HL-60/S4 treated with retinoic acid at 250 ng/mL for 4 days and 3 days (cell line): ENCODE measurements around the gene TRMT10B.

Experiments
- in situ Hi-C: fragments of 300-500 bp; cut with MboI; formaldehyde crosslinking; loops from 2 replicates; pipeline ENCODE4 v1.7.0; 2022; ENCODE audit warnings: low sequenced_read_pairs

The TRMT10B gene

DNA sequence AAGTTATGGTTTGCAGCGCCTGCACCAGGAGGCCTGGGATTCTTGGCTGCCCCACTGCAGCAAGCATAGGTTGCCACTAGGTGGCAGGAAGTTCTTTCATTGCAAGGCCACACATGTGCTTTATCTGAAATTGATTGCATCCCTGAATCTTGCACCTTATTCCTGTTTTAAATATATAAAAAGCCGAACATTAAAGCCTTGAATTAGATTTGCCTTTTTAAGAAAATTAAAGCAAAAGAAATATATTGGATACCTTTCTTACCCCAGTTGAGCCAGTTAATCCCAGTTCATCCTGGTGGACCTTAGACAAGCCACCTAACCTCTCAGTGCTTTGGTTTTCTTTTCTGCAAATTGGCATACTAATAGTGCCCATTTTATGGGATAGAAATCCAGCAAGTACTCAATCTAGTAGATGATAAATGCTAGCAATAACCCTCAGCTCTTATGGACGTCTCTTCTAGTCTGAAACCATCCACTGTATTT, 6.3 kb upstream of the TRMT10B start:
- in situ Hi-C loops: loop anchor here (25.0 kb wide), 1 partner anchor 615 kb away; no protein-coding TSS in a partner anchor

GRCh38 chr9:37749129-37749528, 4.5 kb upstream of the TRMT10B start:
- in situ Hi-C loops: loop anchor here (25.0 kb wide), 1 partner anchor 613 kb away; no protein-coding TSS in a partner anchor

DNA sequence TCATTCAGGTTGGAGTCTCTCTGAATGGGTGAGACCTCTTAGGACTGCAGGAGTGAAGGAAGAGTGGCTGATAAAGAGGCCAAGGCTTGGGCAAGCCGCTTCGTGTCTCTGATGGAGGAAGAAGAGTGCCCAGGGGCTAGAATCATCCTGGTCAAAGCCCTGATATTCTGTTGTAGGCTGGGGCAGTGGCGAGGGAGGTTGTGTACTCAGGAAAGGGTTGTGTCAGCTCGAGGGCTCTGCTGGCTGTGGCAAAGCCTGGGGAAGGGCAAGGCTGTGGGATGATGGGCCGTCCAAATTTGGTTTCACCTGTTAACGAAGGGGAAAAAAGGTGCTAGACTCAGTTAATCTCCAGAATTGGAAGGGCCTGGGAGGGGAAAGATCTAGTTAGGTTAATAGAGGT, 2.4 kb upstream of the TRMT10B start:
- in situ Hi-C loops: loop anchor here (25.0 kb wide), 1 partner anchor 264 kb away; the partner anchor contains the start of gene POLR1E

- in situ Hi-C loops: loop anchor here (25.0 kb wide), 1 partner anchor 264 kb away; the partner anchor contains the start of gene POLR1E
Measured at GRCh38 chr9:37751704-37752103, 1.9 kb upstream of the TRMT10B start.

- in situ Hi-C loops: loop anchor here (25.0 kb wide), 1 partner anchor 265 kb away; the partner anchor contains the start of gene POLR1E
Measured at GRCh38 chr9:37752112-37752511, 1.5 kb upstream of the TRMT10B start.

DNA sequence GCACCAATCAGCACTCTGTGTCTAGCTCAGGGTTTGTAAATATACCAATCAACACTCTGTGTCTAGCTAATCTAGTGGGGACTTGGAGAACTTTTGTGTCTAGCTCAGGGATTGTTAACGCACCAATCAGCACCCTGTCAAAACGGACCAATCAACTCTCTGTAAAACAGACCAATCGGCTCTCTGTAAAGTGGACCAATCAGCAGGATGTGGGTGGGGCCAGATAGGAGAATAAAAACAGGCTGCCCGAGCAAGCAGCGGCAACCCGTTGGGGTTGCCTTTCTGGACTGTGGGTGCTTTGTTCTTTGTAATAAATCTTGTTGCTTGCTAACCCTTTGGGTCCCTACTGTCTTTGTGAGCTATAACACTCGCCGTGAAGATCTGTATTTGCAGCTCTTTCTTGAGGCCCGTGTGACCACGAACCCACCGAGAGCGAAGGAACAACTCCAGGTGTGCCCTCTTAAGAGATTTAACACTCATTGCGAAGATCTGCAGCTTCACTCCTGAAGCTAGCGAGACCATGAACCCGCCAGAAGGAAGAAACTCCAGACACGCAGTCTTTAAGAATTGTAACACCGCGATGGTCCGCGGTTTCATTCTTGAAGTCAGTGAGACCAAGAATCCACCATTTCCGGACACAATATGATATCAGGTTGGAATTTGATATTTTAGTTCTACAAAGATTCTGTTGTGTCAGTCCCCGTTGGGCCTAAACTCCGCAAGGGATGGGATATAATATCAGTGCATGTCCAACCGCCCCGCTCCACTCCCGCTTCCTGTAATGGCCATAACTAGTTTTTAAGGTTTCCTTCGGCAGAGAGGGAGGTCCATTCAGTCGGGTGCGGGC, 740 bp upstream of the TRMT10B start:
- in situ Hi-C loops: loop anchor here (25.0 kb wide), 1 partner anchor 266 kb away; the partner anchor contains the start of gene POLR1E

DNA sequence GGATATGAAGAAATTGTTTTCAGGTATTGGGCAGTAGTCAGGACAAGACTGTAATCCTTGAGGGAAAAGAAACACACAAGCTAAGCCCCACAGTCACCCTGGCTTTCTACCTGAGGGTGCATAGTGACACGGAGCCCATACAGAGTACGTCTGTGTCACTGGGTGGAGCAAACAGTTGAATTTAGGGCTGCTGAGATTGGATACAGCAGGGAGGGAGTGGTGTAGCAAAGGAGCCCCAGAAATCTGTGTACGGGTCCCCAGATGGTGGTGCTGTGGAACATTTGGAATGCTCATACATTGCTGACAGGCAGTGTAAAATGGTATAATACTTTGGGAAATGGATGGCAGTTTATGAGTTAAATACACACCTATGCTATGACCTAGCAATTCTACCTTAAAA, 5.1 kb downstream of the TRMT10B start:
- in situ Hi-C loops: loop anchor here (25.0 kb wide), 1 partner anchor 271 kb away; the partner anchor contains the start of gene POLR1E

DNA sequence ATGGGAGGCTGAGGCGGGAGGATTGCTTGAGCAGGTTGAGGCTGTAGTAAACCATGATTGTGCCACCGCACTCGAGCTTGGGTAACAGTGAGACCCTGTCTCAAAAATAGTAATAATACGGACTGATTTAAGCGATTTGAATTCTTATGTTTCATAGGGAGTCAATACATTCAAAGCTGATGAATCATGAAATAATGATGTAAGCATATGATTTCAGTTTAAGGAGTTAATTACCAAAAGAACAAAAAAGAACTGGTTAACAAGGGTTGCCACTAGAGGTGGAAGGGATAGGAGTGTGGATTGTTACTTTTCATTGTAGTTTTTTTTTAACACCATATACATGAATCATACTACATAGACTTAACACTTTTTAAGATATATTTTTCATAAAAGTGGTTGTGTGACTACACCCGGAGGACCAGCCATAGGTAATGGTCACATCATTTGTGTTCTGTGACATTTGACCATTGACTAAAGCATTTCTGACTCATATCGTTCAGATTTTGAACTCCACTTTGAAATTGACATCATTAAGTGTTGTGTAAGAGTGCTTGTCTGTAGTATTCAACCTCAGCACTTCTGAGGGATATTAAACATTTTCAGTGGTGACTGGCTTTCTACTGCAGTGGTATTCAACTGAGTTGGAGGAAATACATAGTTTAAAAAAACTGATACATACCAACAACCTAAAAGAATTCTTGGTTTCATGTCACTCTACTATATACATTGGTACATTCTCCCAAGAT, 7.0 kb downstream of the TRMT10B start:
- in situ Hi-C loops: loop anchor here (25.0 kb wide), 1 partner anchor 273 kb away; the partner anchor contains the start of gene POLR1E

- in situ Hi-C loops: loop anchor here (25.0 kb wide), 1 partner anchor 274 kb away; the partner anchor contains the start of gene POLR1E
Measured at GRCh38 chr9:37761511-37761910, 7.9 kb downstream of the TRMT10B start.

DNA sequence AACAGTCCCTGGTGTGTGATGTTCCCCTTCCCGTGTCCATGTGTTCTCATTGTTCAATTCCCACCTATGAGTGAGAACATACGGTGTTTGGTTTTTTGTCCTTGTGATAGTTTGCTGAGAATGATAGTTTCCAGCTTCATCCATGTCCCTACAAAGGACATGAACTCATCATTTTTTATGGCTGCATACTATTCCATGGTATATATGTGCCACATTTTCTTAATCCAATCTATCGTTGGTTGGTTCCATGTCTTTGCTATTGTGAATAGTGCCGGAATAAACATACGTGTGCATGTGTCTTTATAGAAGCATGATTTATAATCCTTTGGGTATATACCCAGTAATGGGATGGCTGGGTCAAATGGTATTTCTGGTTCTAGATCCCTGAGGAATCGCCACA, 11.7 kb downstream of the TRMT10B start:
- in situ Hi-C loops: loop anchor here (25.0 kb wide), 1 partner anchor 278 kb away; the partner anchor contains the start of gene POLR1E

DNA sequence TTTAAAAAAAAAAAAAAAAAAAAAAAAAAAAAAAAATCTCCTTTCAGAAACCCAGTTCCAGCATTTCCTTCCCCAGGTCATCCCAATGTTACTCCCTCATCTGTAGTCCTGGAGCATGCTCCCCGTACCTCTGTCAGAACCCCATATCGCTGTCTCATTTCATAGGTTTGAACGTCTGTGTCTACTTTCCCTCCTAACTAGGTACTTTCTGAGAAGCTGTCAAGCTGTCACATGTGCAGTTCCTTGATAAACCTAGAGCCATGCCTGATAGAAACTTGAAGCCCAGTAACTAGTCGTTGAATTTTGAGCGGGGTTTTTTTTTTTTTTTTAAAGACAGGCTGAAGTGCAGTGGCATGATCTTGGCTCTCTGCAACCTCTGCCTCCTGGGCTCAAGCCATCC, 15.7 kb downstream of the TRMT10B start:
- in situ Hi-C loops: loop anchor here (25.0 kb wide), 1 partner anchor 282 kb away; the partner anchor contains the start of gene POLR1E

GRCh38 chr9:37769995-37770394, 16.4 kb downstream of the TRMT10B start:
- in situ Hi-C loops: loop anchor here (25.0 kb wide), 1 partner anchor 283 kb away; the partner anchor contains the start of gene POLR1E

GRCh38 chr9:37775216-37775919, 21.8 kb downstream of the TRMT10B start:
- in situ Hi-C loops: no loop called here

GRCh38 chr9:37776328-37776727, 22.7 kb downstream of the TRMT10B start:
- in situ Hi-C loops: no loop called here

DNA sequence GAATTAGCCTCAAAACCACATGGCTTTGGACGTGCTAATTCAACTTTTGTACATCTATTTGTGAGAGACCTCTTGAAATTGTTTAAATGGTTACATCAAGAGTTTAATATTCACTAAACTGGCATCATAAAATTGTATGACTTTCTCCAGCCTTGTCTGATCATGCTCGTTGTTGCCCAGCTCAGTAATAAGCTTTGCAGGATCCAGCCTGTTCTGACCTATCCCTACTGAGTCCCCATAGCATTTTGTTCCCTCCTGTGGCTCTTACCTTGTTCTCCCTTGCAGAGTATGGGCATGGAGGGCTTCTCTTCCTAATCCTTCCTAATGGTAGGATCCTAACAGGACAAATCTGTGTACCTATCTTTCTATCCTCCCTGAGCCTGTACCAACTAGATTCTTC, 24.9 kb downstream of the TRMT10B start:
- in situ Hi-C loops: no loop called here

GRCh38 chr9:37784291-37784615, 30.6 kb downstream of the TRMT10B start:
- in situ Hi-C loops: no loop called here

DNA sequence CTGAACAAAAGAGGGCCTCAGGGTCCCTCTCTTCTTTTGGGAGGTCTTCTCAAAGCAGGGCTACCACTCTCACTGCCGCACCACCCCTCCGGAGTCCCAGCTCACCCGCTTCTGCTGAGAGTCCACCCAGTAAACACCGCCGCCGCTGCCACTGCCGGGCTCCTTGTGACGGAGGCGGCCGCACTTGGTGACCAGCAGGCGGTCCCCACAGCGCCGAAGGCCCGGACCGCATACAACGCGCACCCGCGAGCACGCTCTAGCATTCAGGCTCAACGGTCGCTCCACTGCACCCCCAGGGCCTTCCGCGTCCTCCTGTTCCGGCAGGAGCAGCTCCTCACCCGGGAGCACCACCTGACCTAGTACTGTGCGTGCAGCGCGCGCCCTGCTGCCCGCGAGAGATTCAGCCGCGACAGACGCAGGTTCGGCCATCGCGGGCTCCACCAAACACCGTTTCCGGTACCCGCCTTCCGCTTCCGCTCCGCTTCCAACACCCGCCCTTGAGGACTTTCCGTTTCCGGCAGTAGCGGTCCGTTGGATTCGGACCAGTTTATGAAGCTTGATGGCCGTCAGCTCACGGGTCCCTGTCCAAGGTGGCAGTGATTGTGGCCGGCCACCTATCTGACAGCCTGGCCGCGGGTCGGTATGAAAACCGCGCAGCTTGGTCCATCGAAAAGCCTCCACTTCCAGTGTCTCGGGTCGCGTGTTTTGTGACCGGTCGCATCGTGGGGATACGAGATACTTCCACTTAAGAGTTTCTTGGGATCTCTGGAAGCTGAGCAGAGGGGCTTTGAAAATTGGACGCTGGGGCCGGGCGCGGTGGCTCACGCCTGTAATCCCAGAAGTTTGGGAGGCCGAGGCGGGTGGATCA, 31.2 kb downstream of the TRMT10B start, which contains the start of gene EXOSC3:
Gene EXOSC3 (minus strand): TSS at position 449 of the 868 bp plus-strand sequence. CDS start 20 bp downstream, at position 429.
- in situ Hi-C loops: no loop called here

DNA sequence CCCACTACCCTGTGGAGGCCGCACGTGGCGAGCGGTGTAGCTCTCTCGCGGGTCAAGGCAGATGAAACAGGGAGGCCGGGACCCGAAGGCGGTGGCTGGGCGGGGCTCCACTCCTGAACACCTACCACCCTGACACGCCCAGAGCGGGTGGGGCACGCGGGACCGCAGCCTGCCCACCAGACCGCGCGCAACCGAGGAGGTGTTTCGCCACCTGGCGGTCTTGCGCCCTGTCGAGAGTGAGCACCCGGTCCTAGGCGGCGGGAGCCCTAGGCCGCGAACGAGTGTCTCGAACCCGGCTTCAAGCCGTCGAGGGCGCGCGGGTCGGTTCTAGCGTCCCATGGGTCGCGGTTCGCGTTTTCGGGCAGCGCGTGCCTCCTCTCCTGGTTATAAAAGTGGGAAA, 33.5 kb downstream of the TRMT10B start:
- in situ Hi-C loops: no loop called here

- in situ Hi-C loops: no loop called here
Measured at GRCh38 chr9:37788332-37788731, 34.7 kb downstream of the TRMT10B start.
